Measurements from ENCODE around the gene KIF4B. TPM values are rescaled to one million over a fixed set of nuclear protein-coding genes. Genes with fewer than 3 reads are reported as not detected.
"Not testable (repeated sequence)": the region's sequence is repeated elsewhere in the genome, so short reads cannot be mapped to it uniquely, and the experiment has no call there.

The KIF4B gene, protein sequence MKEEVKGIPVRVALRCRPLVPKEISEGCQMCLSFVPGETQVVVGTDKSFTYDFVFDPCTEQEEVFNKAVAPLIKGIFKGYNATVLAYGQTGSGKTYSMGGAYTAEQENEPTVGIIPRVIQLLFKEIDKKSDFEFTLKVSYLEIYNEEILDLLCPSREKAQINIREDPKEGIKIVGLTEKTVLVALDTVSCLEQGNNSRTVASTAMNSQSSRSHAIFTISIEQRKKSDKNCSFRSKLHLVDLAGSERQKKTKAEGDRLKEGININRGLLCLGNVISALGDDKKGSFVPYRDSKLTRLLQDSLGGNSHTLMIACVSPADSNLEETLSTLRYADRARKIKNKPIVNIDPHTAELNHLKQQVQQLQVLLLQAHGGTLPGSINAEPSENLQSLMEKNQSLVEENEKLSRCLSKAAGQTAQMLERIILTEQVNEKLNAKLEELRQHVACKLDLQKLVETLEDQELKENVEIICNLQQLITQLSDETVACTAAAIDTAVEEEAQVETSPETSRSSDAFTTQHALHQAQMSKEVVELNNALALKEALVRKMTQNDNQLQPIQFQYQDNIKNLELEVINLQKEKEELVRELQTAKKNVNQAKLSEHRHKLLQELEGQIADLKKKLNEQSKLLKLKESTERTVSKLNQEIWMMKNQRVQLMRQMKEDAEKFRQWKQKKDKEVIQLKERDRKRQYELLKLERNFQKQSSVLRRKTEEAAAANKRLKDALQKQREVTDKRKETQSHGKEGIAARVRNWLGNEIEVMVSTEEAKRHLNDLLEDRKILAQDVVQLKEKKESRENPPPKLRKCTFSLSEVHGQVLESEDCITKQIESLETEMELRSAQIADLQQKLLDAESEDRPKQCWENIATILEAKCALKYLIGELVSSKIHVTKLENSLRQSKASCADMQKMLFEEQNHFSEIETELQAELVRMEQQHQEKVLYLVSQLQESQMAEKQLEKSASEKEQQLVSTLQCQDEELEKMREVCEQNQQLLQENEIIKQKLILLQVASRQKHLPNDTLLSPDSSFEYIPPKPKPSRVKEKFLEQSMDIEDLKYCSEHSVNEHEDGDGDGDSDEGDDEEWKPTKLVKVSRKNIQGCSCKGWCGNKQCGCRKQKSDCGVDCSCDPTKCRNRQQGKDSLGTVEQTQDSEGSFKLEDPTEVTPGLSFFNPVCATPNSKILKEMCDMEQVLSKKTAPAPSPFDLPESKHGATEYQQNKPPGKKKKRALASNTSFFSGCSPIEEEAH
- not detected for polyA plus RNA-seq (2013, experiment 1 of 2)
- not detected for polyA plus RNA-seq (2013, experiment 2 of 2)

- Histone ChIP-seq H3K36me3 (ENCODE audit: control insufficient read depth, insufficient read depth, low read length) (no peaks in the 10 kb centered on the region), H3K9me3 (ENCODE audit: control insufficient read depth, low read length) (no peaks in the 10 kb centered on the region), H3K4me1 (ENCODE audit: control insufficient read depth, insufficient read depth, low read length, poor library complexity, severe bottlenecking) (peaks cover 7% of the 10 kb centered on the region), H3K27ac (ENCODE audit: low read depth, low read length, severe bottlenecking) (no peak within 1 kb of the TSS), H3K4me3 (ENCODE audit: extremely low read depth, insufficient read depth, low read length, poor library complexity, severe bottlenecking) (no peak within 1 kb of the TSS)
- 100% methylated on average over 2 to 3 of the region's 21 CpGs for WGBS, 2 experiments (ENCODE audit: insufficient coverage in 2 of 2)
Observed at GRCh38 chr5:155013526-155013925, at the start of gene KIF4B. Gene KIF4B (plus strand): TSS chr5:155013755. CDS start chr5:155013860, 105 bp downstream.

GRCh38 chr5:154966081-154966841 is 47.3 kb upstream of the KIF4B start:
- 58 to 70% methylated on average over 2 of the region's 7 CpGs for WGBS, 2 experiments (ENCODE audit: insufficient coverage in 2 of 2)

DNA sequence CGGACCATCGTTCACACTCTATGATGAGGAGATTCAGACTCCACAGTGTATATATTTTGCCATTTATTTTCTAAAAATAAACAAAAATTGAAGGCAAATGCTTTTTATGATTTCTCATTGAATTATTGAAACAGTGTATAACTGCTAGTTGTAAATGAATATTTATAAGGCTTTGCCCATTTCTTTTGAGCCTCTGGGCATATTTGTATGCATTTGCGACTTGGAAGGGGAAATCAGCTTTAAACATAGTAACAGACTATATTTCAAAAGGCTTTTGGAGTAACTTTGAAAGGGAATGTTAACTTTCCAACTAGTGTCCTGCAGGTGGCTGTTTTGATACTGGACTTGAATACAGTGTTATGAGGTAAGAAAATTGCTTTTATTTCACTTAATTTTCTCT is 46.7 kb upstream of the KIF4B start:
- H3K9me3 ChIP-seq (ENCODE audit: control insufficient read depth, low read length), result no peaks in the 10 kb centered on the region
- WGBS, 2 experiments (ENCODE audit: insufficient coverage in 2 of 2), result no CpG with 5 or more reads among the region's 3 CpGs
- peaks cover 29% of the 10 kb centered on the region for H3K36me3 ChIP-seq (ENCODE audit: control insufficient read depth, insufficient read depth, low read length)
- H3K4me3 ChIP-seq (ENCODE audit: extremely low read depth, insufficient read depth, low read length, poor library complexity, severe bottlenecking), result no peak overlapping the region
- H3K4me1 ChIP-seq (ENCODE audit: control insufficient read depth, insufficient read depth, low read length, poor library complexity, severe bottlenecking), result no peaks in the 10 kb centered on the region
- no peak overlapping the region for H3K27ac ChIP-seq (ENCODE audit: low read depth, low read length, severe bottlenecking)

More at GRCh38 chr5:154966081-154966841, 47.3 kb upstream of the KIF4B start:
- no peaks in the 10 kb centered on the region for H3K9me3 ChIP-seq (ENCODE audit: control insufficient read depth, low read length)
- H3K36me3 ChIP-seq (ENCODE audit: control insufficient read depth, insufficient read depth, low read length), result peaks cover 35% of the 10 kb centered on the region
- no peaks in the 10 kb centered on the region for H3K4me1 ChIP-seq (ENCODE audit: control insufficient read depth, insufficient read depth, low read length, poor library complexity, severe bottlenecking)
- H3K27ac ChIP-seq (ENCODE audit: low read depth, low read length, severe bottlenecking), result peak overlapping the region; percentile 26
- H3K4me3 ChIP-seq (ENCODE audit: extremely low read depth, insufficient read depth, low read length, poor library complexity, severe bottlenecking), result no peak overlapping the region

GRCh38 chr5:154967421-154968024 is 46.0 kb upstream of the KIF4B start:
- Histone ChIP-seq H3K4me1 (ENCODE audit: control insufficient read depth, insufficient read depth, low read length, poor library complexity, severe bottlenecking) (no peaks in the 10 kb centered on the region), H3K27ac (ENCODE audit: low read depth, low read length, severe bottlenecking) (no peak overlapping the region), H3K4me3 (ENCODE audit: extremely low read depth, insufficient read depth, low read length, poor library complexity, severe bottlenecking) (no peak overlapping the region), H3K9me3 (ENCODE audit: control insufficient read depth, low read length) (no peaks in the 10 kb centered on the region), H3K36me3 (ENCODE audit: control insufficient read depth, insufficient read depth, low read length) (peaks cover 23% of the 10 kb centered on the region)
- WGBS, 2 experiments (ENCODE audit: insufficient coverage in 2 of 2), result 55 to 67% methylated on average over 2 of the region's 5 CpGs

- WGBS, 2 experiments (ENCODE audit: insufficient coverage in 2 of 2), result 82 to 88% methylated on average over 1 to 2 of the region's 5 CpGs
- Histone ChIP-seq H3K4me1 (ENCODE audit: control insufficient read depth, insufficient read depth, low read length, poor library complexity, severe bottlenecking) (no peaks in the 10 kb centered on the region), H3K27ac (ENCODE audit: low read depth, low read length, severe bottlenecking) (no peak overlapping the region), H3K4me3 (ENCODE audit: extremely low read depth, insufficient read depth, low read length, poor library complexity, severe bottlenecking) (no peak overlapping the region), H3K36me3 (ENCODE audit: control insufficient read depth, insufficient read depth, low read length) (peaks cover 22% of the 10 kb centered on the region), H3K9me3 (ENCODE audit: control insufficient read depth, low read length) (no peaks in the 10 kb centered on the region)
Observed at GRCh38 chr5:154968953-154969352, 44.6 kb upstream of the KIF4B start.

DNA sequence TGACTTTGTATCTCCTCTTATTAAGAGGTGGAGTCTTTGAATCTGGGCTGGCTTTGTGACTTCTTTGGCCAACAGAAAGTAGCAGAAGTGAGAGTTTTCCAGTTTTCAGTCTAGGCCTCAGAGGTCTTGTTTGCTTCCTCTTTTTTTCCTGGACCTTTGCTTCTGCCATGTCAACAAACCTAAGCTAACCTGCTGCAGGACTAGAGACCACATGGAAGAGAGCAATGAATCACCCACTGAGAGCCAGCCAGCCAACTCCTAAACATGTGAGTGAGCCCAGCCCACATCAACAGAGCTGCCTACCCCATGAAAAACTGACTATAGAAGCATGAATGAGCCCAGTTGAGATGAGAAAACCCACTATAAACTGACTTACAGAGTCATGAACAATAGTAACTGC is 42.8 kb upstream of the KIF4B start:
- peaks cover 24% of the 10 kb centered on the region for H3K36me3 ChIP-seq (ENCODE audit: control insufficient read depth, insufficient read depth, low read length)
- H3K4me1 ChIP-seq (ENCODE audit: control insufficient read depth, insufficient read depth, low read length, poor library complexity, severe bottlenecking), result no peaks in the 10 kb centered on the region
- H3K9me3 ChIP-seq (ENCODE audit: control insufficient read depth, low read length), result no peaks in the 10 kb centered on the region
- H3K4me3 ChIP-seq (ENCODE audit: extremely low read depth, insufficient read depth, low read length, poor library complexity, severe bottlenecking), result no peak overlapping the region
- no peak overlapping the region for H3K27ac ChIP-seq (ENCODE audit: low read depth, low read length, severe bottlenecking)

DNA sequence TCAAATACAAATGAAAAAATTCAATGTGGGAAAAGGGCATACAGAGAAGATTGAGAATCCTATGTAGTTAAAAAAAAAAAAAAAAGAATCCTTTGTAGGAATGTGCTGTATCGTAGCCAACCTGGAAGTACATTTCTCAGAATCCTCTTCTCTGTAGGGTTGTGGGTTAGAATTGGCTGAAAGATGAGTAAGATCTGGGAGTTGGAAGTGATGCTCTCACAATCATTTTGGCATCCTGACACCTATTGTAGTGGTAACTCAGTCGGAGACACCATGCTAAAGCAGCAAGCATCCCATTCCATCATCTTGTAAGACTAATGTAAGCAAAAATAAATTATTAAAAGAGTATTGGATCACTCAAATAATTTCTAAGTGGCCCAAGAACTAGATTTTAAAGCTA is 42.1 kb upstream of the KIF4B start:
- H3K4me3 ChIP-seq (ENCODE audit: extremely low read depth, insufficient read depth, low read length, poor library complexity, severe bottlenecking), result no peak overlapping the region
- H3K9me3 ChIP-seq (ENCODE audit: control insufficient read depth, low read length), result no peaks in the 10 kb centered on the region
- peaks cover 26% of the 10 kb centered on the region for H3K36me3 ChIP-seq (ENCODE audit: control insufficient read depth, insufficient read depth, low read length)
- no peaks in the 10 kb centered on the region for H3K4me1 ChIP-seq (ENCODE audit: control insufficient read depth, insufficient read depth, low read length, poor library complexity, severe bottlenecking)
- no CpG with 5 or more reads among the region's 2 CpGs for WGBS, 2 experiments (ENCODE audit: insufficient coverage in 2 of 2)
- no peak overlapping the region for H3K27ac ChIP-seq (ENCODE audit: low read depth, low read length, severe bottlenecking)

GRCh38 chr5:154972476-154973080 is 41.0 kb upstream of the KIF4B start:
- 86 to 100% methylated on average over 1 of the region's 2 CpGs for WGBS, 2 experiments (ENCODE audit: insufficient coverage in 2 of 2)
- Histone ChIP-seq H3K4me3 (ENCODE audit: extremely low read depth, insufficient read depth, low read length, poor library complexity, severe bottlenecking) (no peak overlapping the region), H3K9me3 (ENCODE audit: control insufficient read depth, low read length) (no peaks in the 10 kb centered on the region), H3K4me1 (ENCODE audit: control insufficient read depth, insufficient read depth, low read length, poor library complexity, severe bottlenecking) (no peaks in the 10 kb centered on the region), H3K36me3 (ENCODE audit: control insufficient read depth, insufficient read depth, low read length) (peaks cover 21% of the 10 kb centered on the region), H3K27ac (ENCODE audit: low read depth, low read length, severe bottlenecking) (no peak overlapping the region)

GRCh38 chr5:154976082-154976481 is 37.5 kb upstream of the KIF4B start:
- WGBS, 2 experiments (ENCODE audit: insufficient coverage in 2 of 2), result 94 to 98% methylated on average over 9 of the region's 9 CpGs
- H3K36me3 ChIP-seq (ENCODE audit: control insufficient read depth, insufficient read depth, low read length); H3K9me3 ChIP-seq (ENCODE audit: control insufficient read depth, low read length); H3K4me3 ChIP-seq (ENCODE audit: extremely low read depth, insufficient read depth, low read length, poor library complexity, severe bottlenecking); H3K4me1 ChIP-seq (ENCODE audit: control insufficient read depth, insufficient read depth, low read length, poor library complexity, severe bottlenecking); H3K27ac ChIP-seq (ENCODE audit: low read depth, low read length, severe bottlenecking): not testable (repeated sequence)

All from mesodermal cell (in vitro differentiated cells).